H1 (cell line): Measurements from ENCODE around the gene DIS3L. TPM values are rescaled to one million over a fixed set of nuclear protein-coding genes. Genes with fewer than 3 reads are reported as not detected.

ENCODE experiments used
- CTCF ChIA-PET: fragments of 300-600 bp; sonication (Branson Sonifier 250); formaldehyde crosslinking; loops from one replicate; lab custom pipeline; 2021; ENCODE audit not compliant: partially characterized antibody; lab: Charles Lee
- POLR2A ChIA-PET: fragments of 300-600 bp; sonication (Branson Sonifier 250); formaldehyde crosslinking; loops from one replicate; lab custom pipeline; 2021; ENCODE audit warnings: inconsistent platforms; ENCODE audit not compliant: partially characterized antibody; lab: Charles Lee
- DNase-seq, 2 experiments: peaks; one replicate each; pipeline versions ENCODE4 v3.0.0 to v3.0.0-alpha.2; 2010 to 2022; ENCODE audit warnings: low spot score in 2 of 2, low read depth in 1 of 2, mixed read lengths in 1 of 2
- FAIRE-seq: peaks from 2 replicates; lab custom pipeline; 2011; peaks lifted over from hg19 to GRCh38; lab: Jason Lieb, UNC
- H2AFZ ChIP-seq: 2 replicates; pipeline ENCODE4 v1.8.1; 2012; ENCODE audit warnings: low read length, inconsistent platforms
- H2AK5ac ChIP-seq: 2 replicates; pipeline ENCODE4 v1.6.1; 2013; ENCODE audit warnings: low read depth, low read length
- H2BK120ac ChIP-seq: replicated peaks from 2 replicates; pipeline ENCODE3; 2013; ENCODE audit warnings: low read depth, low read length, inconsistent platforms
- H2BK12ac ChIP-seq: 2 replicates; pipeline ENCODE4 v1.6.1; 2013; ENCODE audit warnings: low read depth, low read length
- H2BK15ac ChIP-seq: 2 replicates; pipeline ENCODE4 v1.6.1; 2013; ENCODE audit warnings: low read length
- H2BK20ac ChIP-seq: 2 replicates; pipeline ENCODE4 v1.6.1; 2013; ENCODE audit warnings: low read length
- H2BK5ac ChIP-seq: 2 replicates; pipeline ENCODE4 v1.6.1; 2013; ENCODE audit warnings: low read depth, low read length
- H3K14ac ChIP-seq: 2 replicates; pipeline ENCODE4 v1.6.1; 2013; ENCODE audit warnings: inconsistent platforms; ENCODE audit not compliant: insufficient read length
- H3K18ac ChIP-seq: 2 replicates; pipeline ENCODE4 v1.6.1; 2013; ENCODE audit warnings: low read length; ENCODE audit errors: extremely low read depth
- H3K23ac ChIP-seq: 2 replicates; pipeline ENCODE4 v1.6.1; 2013; ENCODE audit warnings: inconsistent platforms; ENCODE audit not compliant: insufficient read length
- H3K23me2 ChIP-seq: 2 replicates; pipeline ENCODE4 v1.6.1; 2013; ENCODE audit warnings: low read depth, low read length
- H3K27ac ChIP-seq: 2 replicates; pipeline ENCODE4 v1.6.1; 2011; ENCODE audit warnings: low read depth, low read length, inconsistent platforms
- H3K27me3 ChIP-seq, 4 experiments: replicated peaks in 1 of 4; 1 replicate in 1 of 4; 2 replicates in 3 of 4; pipeline versions ENCODE4 v1.6.1 to v1.8.1; 2011 to 2013; ENCODE audit warnings: low read length in 3 of 4, mild to moderate bottlenecking in 3 of 4, inconsistent platforms in 2 of 4, mixed read lengths in 2 of 4, moderate library complexity in 1 of 4; ENCODE audit not compliant: control insufficient read depth in 3 of 4, insufficient read depth in 3 of 4; ENCODE audit errors: extremely low read depth in 1 of 4
- H3K36me3 ChIP-seq, 4 experiments: 2 replicates each; pipeline versions ENCODE4 v1.6.1 to v1.8.1; 2011 to 2013; ENCODE audit warnings: mild to moderate bottlenecking in 4 of 4, low read length in 3 of 4, moderate library complexity in 2 of 4, control low read depth in 1 of 4, inconsistent platforms in 1 of 4; ENCODE audit not compliant: insufficient read depth in 4 of 4, control insufficient read depth in 2 of 4
- H3K4ac ChIP-seq: replicated peaks from 2 replicates; pipeline ENCODE3; 2013; ENCODE audit warnings: low read length, low read depth, mixed read lengths, inconsistent platforms; ENCODE audit not compliant: insufficient read length
- H3K4me1 ChIP-seq, 4 experiments: replicated peaks in 1 of 4; 1 replicate in 1 of 4; 2 replicates in 3 of 4; pipeline versions ENCODE4 v1.6.1 to v1.8.1; 2011 to 2013; ENCODE audit warnings: low read length in 3 of 4, inconsistent platforms in 2 of 4, mixed read lengths in 1 of 4; ENCODE audit not compliant: insufficient read depth in 4 of 4, control insufficient read depth in 3 of 4
- H3K4me2 ChIP-seq, 2 experiments: 2 replicates each; pipeline versions ENCODE4 v1.6.1 to v1.8.1; 2011 to 2013; ENCODE audit warnings: low read depth in 2 of 2, low read length in 2 of 2, control low read depth in 1 of 2, inconsistent platforms in 1 of 2, mild to moderate bottlenecking in 1 of 2; ENCODE audit not compliant: insufficient read depth in 1 of 2
- H3K4me3 ChIP-seq, 4 experiments: fragments of 200-600, 300-600 bp in 1 of 4; sonication (generic), shearing (Covaris generic), sonication (Bioruptor Twin) in 1 of 4; 2 replicates each; pipeline versions ENCODE4 v1.5.1 to v1.8.1; 2011 to 2016; ENCODE audit warnings: low read length in 4 of 4, low read depth in 3 of 4, control low read depth in 2 of 4, inconsistent platforms in 2 of 4, mild to moderate bottlenecking in 2 of 4, mixed read lengths in 1 of 4, moderate library complexity in 1 of 4; ENCODE audit not compliant: insufficient read depth in 2 of 4; ENCODE audit errors: extremely low read depth in 1 of 4
- H3K56ac ChIP-seq: replicated peaks from 2 replicates; pipeline ENCODE3; 2013; ENCODE audit warnings: low read depth, mild to moderate bottlenecking, mixed read lengths, low read length, inconsistent platforms; ENCODE audit not compliant: insufficient read length
- H3K79me1 ChIP-seq: 2 replicates; pipeline ENCODE4 v1.6.1; 2013; ENCODE audit warnings: low read depth, low read length, control low read depth
- H3K79me2 ChIP-seq, 2 experiments: 2 replicates each; pipeline versions ENCODE4 v1.6.1 to v1.8.1; 2012 to 2013; ENCODE audit warnings: low read length in 2 of 2, mild to moderate bottlenecking in 2 of 2, inconsistent platforms in 1 of 2; ENCODE audit not compliant: insufficient read depth in 2 of 2, control insufficient read depth in 1 of 2
- H3K9ac ChIP-seq, 4 experiments: replicated peaks in 1 of 4; 1 replicate in 1 of 4; 2 replicates in 3 of 4; pipeline versions ENCODE4 v1.6.1 to v1.8.1; 2011 to 2013; ENCODE audit warnings: low read depth in 3 of 4, low read length in 3 of 4, control low read depth in 2 of 4, mild to moderate bottlenecking in 2 of 4, moderate library complexity in 2 of 4, inconsistent platforms in 1 of 4; ENCODE audit errors: extremely low read depth in 1 of 4
- H3K9me3 ChIP-seq, 2 experiments: 2 replicates each; pipeline versions ENCODE4 v1.6.1 to v1.8.1; 2012 to 2013; ENCODE audit warnings: mild to moderate bottlenecking in 2 of 2, moderate library complexity in 2 of 2, control low read depth in 1 of 2, inconsistent platforms in 1 of 2, low read depth in 1 of 2, low read length in 1 of 2, mixed read lengths in 1 of 2; ENCODE audit not compliant: insufficient read depth in 2 of 2
- H4K20me1 ChIP-seq, 2 experiments: replicated peaks in 1 of 2; 2 replicates each; pipeline versions ENCODE3 to v1.8.1; 2011 to 2013; ENCODE audit warnings: inconsistent platforms in 2 of 2, low read length in 2 of 2, mild to moderate bottlenecking in 1 of 2; ENCODE audit not compliant: insufficient read depth in 2 of 2, control insufficient read depth in 1 of 2
- H4K5ac ChIP-seq: 2 replicates; pipeline ENCODE4 v1.6.1; 2013; ENCODE audit warnings: low read length, low read depth, mixed read lengths, inconsistent platforms; ENCODE audit not compliant: insufficient read length
- H4K8ac ChIP-seq: 2 replicates; pipeline ENCODE4 v1.8.0; 2013; ENCODE audit warnings: mild to moderate bottlenecking, moderate library complexity, low read length, inconsistent platforms; ENCODE audit not compliant: insufficient read depth; ENCODE audit errors: extremely low read depth
- H4K91ac ChIP-seq: replicated peaks from 2 replicates; pipeline ENCODE3; 2013; ENCODE audit warnings: low read length, mixed read lengths, inconsistent platforms; ENCODE audit not compliant: insufficient read length
- CBX8 ChIP-seq: fragments of 300-800, 300-1000 bp; sonication (generic); IDR thresholded peaks from 2 replicates; pipeline ENCODE4 v1.7.1; 2016; ENCODE audit warnings: low read depth, low read length, borderline replicate concordance
- GABPA ChIP-seq: IDR thresholded peaks from 2 replicates; pipeline ENCODE4 v1.6.1; 2011; ENCODE audit warnings: mild to moderate bottlenecking, low read length, moderate library complexity, borderline replicate concordance; ENCODE audit not compliant: insufficient read depth
- KDM1A ChIP-seq: fragments of 200-600, 300-600 bp; sonication (generic); IDR thresholded peaks from 2 replicates; pipeline ENCODE4 v1.7.1; 2016; ENCODE audit warnings: mild to moderate bottlenecking, low read length, borderline replicate concordance
- MAFK ChIP-seq: IDR thresholded peaks from 2 replicates; pipeline ENCODE4 v1.6.1; 2012; ENCODE audit warnings: low read depth, mild to moderate bottlenecking, improper control_type of control experiment, low read length
- PHF8 ChIP-seq: fragments of 200-600 bp; sonication (generic); conservative IDR thresholded peaks from 2 replicates; pipeline ENCODE4 v1.7.1; 2012; ENCODE audit warnings: low read depth, mild to moderate bottlenecking, inconsistent platforms, low read length, moderate library complexity
- SIN3A ChIP-seq, 2 experiments: IDR thresholded peaks in 1 of 2; conservative IDR thresholded peaks in 1 of 2; 2 replicates each; pipeline ENCODE4 v1.6.1; 2011 to 2012; ENCODE audit warnings: low read length in 2 of 2, improper control_type of control experiment in 1 of 2, low read depth in 1 of 2, mild to moderate bottlenecking in 1 of 2
- WGBS, 2 experiments: shearing (Covaris generic) in 1 of 2; methylation state at CpG; one replicate each; pipeline versions ENCODE4 v1.1.6 to v1.1.7; 2013 to 2015; ENCODE audit warnings: low lambda C conversion rate in 2 of 2, mixed read lengths in 2 of 2, inconsistent platforms in 1 of 2, low coverage in 1 of 2, missing lambda C conversion rate in 1 of 2; ENCODE audit not compliant: insufficient replicate concordance in 2 of 2, insufficient coverage in 1 of 2, insufficient read length in 1 of 2; ENCODE audit errors: extremely low coverage in 1 of 2, missing lambda C conversion rate in 1 of 2; 5-methylcytosine and 5-hydroxymethylcytosine counted together
- polyA plus RNA-seq, 7 experiments: library from polyadenylated mRNA; depleted of rRNA in 3 of 7; stranded (reverse) in 5 of 7; unstranded in 2 of 7; fragments of >200 nt in 5 of 7; fragments of 200-250 nt in 2 of 7; gene quantifications; 1 replicate in 5 of 7; 2 replicates in 1 of 7; 4 replicates in 1 of 7; pipeline versions ENCODE4 v1.2.1 to v1.2.3, GENCODE V29; 2011 to 2013; ENCODE audit warnings: missing spikeins in 2 of 7, mixed read lengths in 2 of 7
- total RNA-seq: library from RNA; stranded (reverse); fragmentation: NEBNext Ultra II Directional; extraction: Animal tissue kit (Norgen Biotek cat#: 25700); gene quantifications from 2 replicates; pipeline ENCODE4 v1.2.1, GENCODE V29; 2021
- TF ChIP-seq, protein P1 (sequence below): IDR thresholded peaks from 2 replicates; pipeline ENCODE4 v1.6.1; 2012; ENCODE audit warnings: inconsistent platforms
- TF ChIP-seq, protein P2 (sequence below): IDR thresholded peaks from 2 replicates; pipeline ENCODE4 v1.6.1; 2011; ENCODE audit warnings: low read depth, mild to moderate bottlenecking, low read length; ENCODE audit not compliant: insufficient read depth

Gene DIS3L
- total and polyA plus RNA-seq, 2 of the 8 experiments (the other 6 are each of a cell fraction or from before 2014, with no cell fraction given), result 8.7 to 25.0 TPM

DNA sequence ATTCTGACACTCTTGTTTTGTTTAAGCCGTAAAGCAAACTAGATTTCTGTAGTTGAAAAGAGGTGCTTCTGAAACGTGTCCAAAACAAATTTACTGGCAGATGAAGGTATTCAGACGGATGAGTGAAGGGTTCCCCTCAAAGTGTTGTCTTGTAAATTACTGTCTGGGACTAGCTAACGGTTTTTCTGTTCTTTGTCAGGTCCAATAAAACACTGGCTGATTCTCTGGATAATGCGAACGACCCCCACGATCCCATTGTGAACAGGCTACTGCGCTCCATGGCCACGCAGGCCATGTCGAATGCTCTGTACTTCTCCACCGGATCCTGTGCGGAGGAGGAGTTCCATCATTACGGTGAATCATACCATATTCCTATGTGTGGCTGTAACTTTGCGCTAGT lies 35.4 kb downstream of the DIS3L start:
- CTCF ChIA-PET, result interaction anchor here (0.7 kb wide), 1 partner anchor 654 kb away, joined by 3 read pairs; no protein-coding TSS in a partner anchor
- no peaks in the 10 kb centered on the region for H3K79me1 ChIP-seq

More for the DNA sequence above, 35.4 kb downstream of the DIS3L start:
- Histone ChIP-seq H3K14ac (no peak overlapping the region), H3K18ac (no peak overlapping the region), H3K4ac (no peak overlapping the region), H3K79me2 (no peaks in the 10 kb centered on the region), H3K23ac (no peak overlapping the region), H2BK20ac (no peak overlapping the region), H2AFZ (no peak overlapping the region), H3K56ac (no peak overlapping the region), H4K5ac (no peak overlapping the region), H4K20me1 (peaks cover 0 to under 1% of the 10 kb centered on the region in 2 experiments), H2BK120ac (no peak overlapping the region), H2AK5ac (no peak overlapping the region), H3K23me2 (no peaks in the 10 kb centered on the region), H3K36me3 (peaks cover 7 to 70% (median 22%) of the 10 kb centered on the region in 4 experiments; a peak in 6 of 8 replicates), H3K27me3 (no peaks in the 10 kb centered on the region), H3K4me2 (no peak overlapping the region), H3K9me3 (no peaks in the 10 kb centered on the region), H3K9ac (no peak overlapping the region), H2BK12ac (no peak overlapping the region), H3K4me3 (no peak overlapping the region), H3K4me1 (no peaks in the 10 kb centered on the region), H4K91ac (no peak overlapping the region), H2BK15ac (no peak overlapping the region), H2BK5ac (no peak overlapping the region), H4K8ac (no peak overlapping the region), H3K27ac (no peak overlapping the region)
- POLR2A ChIA-PET, result interaction anchor here (0.7 kb wide), 1 partner anchor 149 kb away, joined by 3 read pairs; no protein-coding TSS in a partner anchor
- FAIRE-seq (no peak), DNase-seq (no peak)
- TF ChIP-seq MAFK (no peak), SIN3A (conservative IDR thresholded peaks at IDR 0.05 in 1 of 2, IDR thresholded peaks at IDR 0.05 in 1 of 2; ENCODE audit: low read depth in 1 of 2, low read length in 2 of 2) (no peak), GABPA (no peak), CBX8 (no peak), KDM1A (no peak), PHF8 (no peak)
- TF ChIP-seq, protein P1, sequence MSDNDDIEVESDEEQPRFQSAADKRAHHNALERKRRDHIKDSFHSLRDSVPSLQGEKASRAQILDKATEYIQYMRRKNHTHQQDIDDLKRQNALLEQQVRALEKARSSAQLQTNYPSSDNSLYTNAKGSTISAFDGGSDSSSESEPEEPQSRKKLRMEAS, result no peak
- TF ChIP-seq, protein P2, sequence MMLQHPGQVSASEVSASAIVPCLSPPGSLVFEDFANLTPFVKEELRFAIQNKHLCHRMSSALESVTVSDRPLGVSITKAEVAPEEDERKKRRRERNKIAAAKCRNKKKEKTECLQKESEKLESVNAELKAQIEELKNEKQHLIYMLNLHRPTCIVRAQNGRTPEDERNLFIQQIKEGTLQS, result no peak
- WGBS, 2 experiments, result 93% methylated on average over 14 of the region's 14 CpGs; no CpG with 5 or more reads in 1 of the 2 experiments
